ENCODE results near the gene NAPA.

The NAPA gene

GRCh38 chr19:47511681-47512080, 3.2 kb downstream of the NAPA start:
- H3K36me3 Mint-ChIP-seq, result peaks cover 21% of the 10 kb centered on the region
- peak overlapping the region; percentile 99 for H3K27ac Mint-ChIP-seq
- peaks cover 65% of the 10 kb centered on the region for H3K4me1 Mint-ChIP-seq

GRCh38 chr19:47511128-47511517, 3.7 kb downstream of the NAPA start:
- H3K27me3 Mint-ChIP-seq, result no peaks in the 10 kb centered on the region
- H3K4me3 Mint-ChIP-seq, result no peak overlapping the region
- peaks cover 21% of the 10 kb centered on the region for H3K36me3 Mint-ChIP-seq
- peaks cover 62% of the 10 kb centered on the region for H3K4me1 Mint-ChIP-seq
- no peaks in the 10 kb centered on the region for H3K9me3 Mint-ChIP-seq
- no peak for ATAC-seq
- H3K27ac Mint-ChIP-seq, result no peak overlapping the region

More at GRCh38 chr19:47511681-47512080, 3.2 kb downstream of the NAPA start:
- ATAC-seq, result no peak
- no peaks in the 10 kb centered on the region for H3K27me3 Mint-ChIP-seq
- H3K4me3 Mint-ChIP-seq, result no peak overlapping the region
- no peaks in the 10 kb centered on the region for H3K9me3 Mint-ChIP-seq

GRCh38 chr19:47510516-47511127, 4.2 kb downstream of the NAPA start:
- H3K36me3 Mint-ChIP-seq, result peaks cover 21% of the 10 kb centered on the region
- no peak for ATAC-seq
- no peak overlapping the region for H3K4me3 Mint-ChIP-seq
- no peaks in the 10 kb centered on the region for H3K9me3 Mint-ChIP-seq
- H3K27ac Mint-ChIP-seq, result no peak overlapping the region
- no peaks in the 10 kb centered on the region for H3K27me3 Mint-ChIP-seq
- H3K4me1 Mint-ChIP-seq, result peaks cover 57% of the 10 kb centered on the region

- H3K27ac Mint-ChIP-seq, result no peak overlapping the region
- H3K27me3 Mint-ChIP-seq, result no peaks in the 10 kb centered on the region
- peaks cover 55% of the 10 kb centered on the region for H3K4me1 Mint-ChIP-seq
- H3K36me3 Mint-ChIP-seq, result peaks cover 21% of the 10 kb centered on the region
- H3K4me3 Mint-ChIP-seq, result no peak overlapping the region
- ATAC-seq, result no peak
- H3K9me3 Mint-ChIP-seq, result no peaks in the 10 kb centered on the region
Measured at GRCh38 chr19:47509973-47510372, 4.9 kb downstream of the NAPA start.

GRCh38 chr19:47509170-47509847, 5.6 kb downstream of the NAPA start:
- Mint-ChIP-seq H3K9me3 (no peaks in the 10 kb centered on the region), H3K36me3 (peaks cover 15% of the 10 kb centered on the region), H3K27ac (no peak overlapping the region), H3K27me3 (no peaks in the 10 kb centered on the region), H3K4me1 (peaks cover 49% of the 10 kb centered on the region), H3K4me3 (no peak overlapping the region)
- ATAC-seq, result no peak

- no peak overlapping the region for H3K27ac Mint-ChIP-seq
- H3K36me3 Mint-ChIP-seq, result peaks cover 12% of the 10 kb centered on the region
- H3K27me3 Mint-ChIP-seq, result no peaks in the 10 kb centered on the region
- peaks cover 43% of the 10 kb centered on the region for H3K4me1 Mint-ChIP-seq
- H3K4me3 Mint-ChIP-seq, result no peak overlapping the region
- H3K9me3 Mint-ChIP-seq, result no peaks in the 10 kb centered on the region
- ATAC-seq, result no peak
Measured at GRCh38 chr19:47508721-47509120, 6.1 kb downstream of the NAPA start.

- Mint-ChIP-seq H3K4me3 (no peak overlapping the region), H3K36me3 (peaks cover 19% of the 10 kb centered on the region), H3K9me3 (no peaks in the 10 kb centered on the region), H3K27me3 (no peaks in the 10 kb centered on the region), H3K4me1 (peaks cover 39% of the 10 kb centered on the region), H3K27ac (no peak overlapping the region)
- ATAC-seq, result no peak
Measured at GRCh38 chr19:47507924-47508553, 6.8 kb downstream of the NAPA start.

GRCh38 chr19:47507012-47507411, 7.9 kb downstream of the NAPA start:
- ATAC-seq, result no peak
- peaks cover 19% of the 10 kb centered on the region for H3K36me3 Mint-ChIP-seq
- no peaks in the 10 kb centered on the region for H3K27me3 Mint-ChIP-seq
- H3K4me1 Mint-ChIP-seq, result peaks cover 30% of the 10 kb centered on the region
- H3K27ac Mint-ChIP-seq, result no peak overlapping the region
- H3K9me3 Mint-ChIP-seq, result no peaks in the 10 kb centered on the region
- no peak overlapping the region for H3K4me3 Mint-ChIP-seq

- Mint-ChIP-seq H3K27me3 (no peaks in the 10 kb centered on the region), H3K9me3 (no peaks in the 10 kb centered on the region), H3K27ac (no peak overlapping the region), H3K36me3 (peaks cover 19% of the 10 kb centered on the region), H3K4me1 (peaks cover 24% of the 10 kb centered on the region), H3K4me3 (no peak overlapping the region)
- no peak for ATAC-seq
Measured at GRCh38 chr19:47506459-47506858, 8.4 kb downstream of the NAPA start.

GRCh38 chr19:47505506-47505905, 9.4 kb downstream of the NAPA start:
- Mint-ChIP-seq H3K4me1 (peaks cover 15% of the 10 kb centered on the region), H3K27me3 (no peaks in the 10 kb centered on the region), H3K36me3 (peaks cover 26% of the 10 kb centered on the region), H3K27ac (no peak overlapping the region), H3K4me3 (no peak overlapping the region), H3K9me3 (no peaks in the 10 kb centered on the region)
- ATAC-seq, result no peak

- no peaks in the 10 kb centered on the region for H3K27me3 Mint-ChIP-seq
- no peaks in the 10 kb centered on the region for H3K9me3 Mint-ChIP-seq
- H3K4me3 Mint-ChIP-seq, result no peak overlapping the region
- peaks cover 7% of the 10 kb centered on the region for H3K4me1 Mint-ChIP-seq
- no peak overlapping the region for H3K27ac Mint-ChIP-seq
- peaks cover 38% of the 10 kb centered on the region for H3K36me3 Mint-ChIP-seq
- no peak for ATAC-seq
Measured at GRCh38 chr19:47503826-47504150, 11.1 kb downstream of the NAPA start.

- Mint-ChIP-seq H3K27me3 (no peaks in the 10 kb centered on the region), H3K27ac (no peak overlapping the region), H3K4me1 (peaks cover 9% of the 10 kb centered on the region), H3K9me3 (no peaks in the 10 kb centered on the region), H3K4me3 (no peak overlapping the region), H3K36me3 (peaks cover 40% of the 10 kb centered on the region)
- ATAC-seq, result no peak
Measured at GRCh38 chr19:47503130-47503825, 11.6 kb downstream of the NAPA start.

- Mint-ChIP-seq H3K27me3 (no peaks in the 10 kb centered on the region), H3K4me3 (no peak overlapping the region), H3K9me3 (no peaks in the 10 kb centered on the region), H3K36me3 (peaks cover 40% of the 10 kb centered on the region), H3K4me1 (peaks cover 9% of the 10 kb centered on the region), H3K27ac (no peak overlapping the region)
- no peak for ATAC-seq
Measured at GRCh38 chr19:47499863-47500830, 14.7 kb downstream of the NAPA start.

GRCh38 chr19:47499371-47499770, 15.5 kb downstream of the NAPA start:
- Mint-ChIP-seq H3K4me1 (peaks cover 9% of the 10 kb centered on the region), H3K27ac (no peak overlapping the region), H3K36me3 (peaks cover 40% of the 10 kb centered on the region), H3K4me3 (no peak overlapping the region), H3K9me3 (no peaks in the 10 kb centered on the region), H3K27me3 (no peaks in the 10 kb centered on the region)
- no peak for ATAC-seq

- ATAC-seq, result no peak
- Mint-ChIP-seq H3K27me3 (no peaks in the 10 kb centered on the region), H3K4me1 (peaks cover 9% of the 10 kb centered on the region), H3K9me3 (no peaks in the 10 kb centered on the region), H3K36me3 (peaks cover 39% of the 10 kb centered on the region), H3K27ac (no peak overlapping the region), H3K4me3 (no peak overlapping the region)
Measured at GRCh38 chr19:47498561-47498960, 16.3 kb downstream of the NAPA start.
